Measurements from ENCODE around the gene S100A2. TPM values are rescaled to one million over a fixed set of nuclear protein-coding genes. Genes with fewer than 3 reads are reported as not detected.

Gene S100A2
- total RNA-seq, 1 donor from 2014 or later: 3.9 TPM

GRCh38 chr1:153546796-153547559 is 18.7 kb downstream of the S100A2 start:
- no peak for DNase-seq (ENCODE audit: extremely low read depth, low read depth, low spot score)

DNA sequence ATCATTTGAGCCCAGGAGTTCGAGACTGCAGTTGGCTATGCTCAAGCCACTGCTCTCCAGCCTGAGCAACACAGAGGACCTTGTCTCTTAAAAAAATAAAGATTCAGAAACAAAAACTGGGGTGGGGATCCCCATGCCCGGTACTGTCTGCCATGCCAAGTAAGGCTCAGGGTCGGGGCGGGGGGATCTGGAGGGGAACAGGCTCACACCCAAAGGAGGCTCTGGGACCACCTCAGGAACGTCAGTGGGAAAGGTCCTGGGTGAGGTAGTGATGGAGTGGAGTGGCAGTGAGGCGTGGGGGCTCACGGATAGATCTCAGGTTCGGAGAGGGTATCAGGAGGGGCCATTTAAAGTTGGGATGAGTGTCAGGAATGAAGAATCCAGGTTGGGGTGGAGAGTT is 19.3 kb downstream of the S100A2 start:
- DNase-seq (ENCODE audit: extremely low read depth, low read depth, low spot score): no peak

DNA sequence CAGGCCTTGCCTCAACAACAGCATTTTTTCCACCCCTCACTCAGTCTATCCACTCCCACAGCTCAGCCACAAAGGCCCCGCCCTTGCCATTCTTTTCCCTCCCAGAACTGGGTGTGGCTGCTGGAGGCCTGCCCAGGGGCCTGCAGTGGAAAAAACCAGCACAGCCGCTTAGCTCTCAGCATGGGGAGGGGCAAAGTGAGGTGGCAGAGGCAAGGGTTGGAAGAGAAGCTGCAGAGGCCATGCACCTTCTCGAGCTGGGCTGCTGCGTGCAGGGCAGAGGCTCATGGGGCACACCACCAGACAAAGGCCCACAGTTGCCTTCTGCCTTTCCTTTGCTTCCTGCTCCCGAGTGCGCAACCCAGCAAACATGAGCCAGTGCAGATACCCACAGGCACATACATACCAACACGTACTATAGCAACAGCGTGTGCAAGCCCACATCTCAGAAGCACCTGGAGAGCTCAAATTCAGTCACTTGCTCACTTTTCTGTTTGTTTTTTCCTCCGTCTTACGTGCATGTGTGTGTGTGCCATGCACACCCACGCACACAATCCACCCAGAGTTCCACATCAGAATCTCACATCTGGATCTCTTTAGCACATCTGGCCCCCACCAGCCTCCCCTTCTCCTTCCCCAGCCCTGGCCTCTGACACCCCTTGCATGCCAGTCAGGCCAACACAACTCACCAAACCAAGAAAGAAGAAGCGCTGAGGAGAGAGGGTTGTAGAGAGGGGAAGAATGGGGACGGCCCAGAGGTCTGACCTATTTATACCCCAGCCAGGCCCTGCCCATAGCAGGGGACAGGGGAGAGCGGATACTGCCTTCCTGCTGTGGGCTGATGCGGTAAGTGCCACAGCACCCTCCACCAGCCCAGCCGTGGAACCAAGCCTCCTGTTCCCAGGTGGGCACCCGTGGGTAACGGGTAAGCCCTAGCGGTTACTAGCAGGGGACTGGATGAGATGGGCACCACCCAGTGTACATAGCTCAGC is 20.3 kb downstream of the S100A2 start, which contains the start of gene S100A4:
Gene S100A4 (minus strand): TSS at position 740 of the 989 bp plus-strand sequence. CDS start 1,012 bp downstream, outside the sequence.
- no peak for DNase-seq (ENCODE audit: extremely low read depth, low read depth, low spot score)

DNA sequence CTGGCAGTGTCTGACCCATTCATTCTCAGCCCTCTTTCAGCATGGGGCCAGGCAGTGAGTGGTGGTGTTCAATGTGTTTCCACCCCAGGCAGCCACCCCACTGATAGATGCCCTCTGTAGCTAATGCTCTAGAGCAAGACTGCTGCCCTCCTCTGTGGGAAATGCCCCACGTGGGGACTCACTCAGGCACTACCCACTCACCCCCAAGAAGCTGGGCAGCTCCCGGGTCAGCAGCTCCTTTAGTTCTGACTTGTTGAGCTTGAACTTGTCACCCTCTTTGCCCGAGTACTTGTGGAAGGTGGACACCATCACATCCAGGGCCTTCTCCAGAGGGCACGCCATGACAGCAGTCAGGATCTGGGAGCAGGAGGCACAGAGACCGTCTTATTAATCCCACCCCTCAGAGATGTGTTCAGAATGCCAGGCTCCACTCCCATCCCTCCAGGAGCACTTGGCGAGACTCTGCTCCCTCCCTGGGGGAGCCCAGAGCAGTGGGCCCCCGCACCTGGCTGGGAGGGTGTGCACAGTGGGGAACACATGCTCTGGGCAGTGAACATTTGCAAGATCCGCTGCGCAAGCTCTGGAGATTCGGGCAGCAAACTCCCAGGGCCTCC is 21.1 kb downstream of the S100A2 start:
- no peak for DNase-seq (ENCODE audit: extremely low read depth, low read depth, low spot score)

DNA sequence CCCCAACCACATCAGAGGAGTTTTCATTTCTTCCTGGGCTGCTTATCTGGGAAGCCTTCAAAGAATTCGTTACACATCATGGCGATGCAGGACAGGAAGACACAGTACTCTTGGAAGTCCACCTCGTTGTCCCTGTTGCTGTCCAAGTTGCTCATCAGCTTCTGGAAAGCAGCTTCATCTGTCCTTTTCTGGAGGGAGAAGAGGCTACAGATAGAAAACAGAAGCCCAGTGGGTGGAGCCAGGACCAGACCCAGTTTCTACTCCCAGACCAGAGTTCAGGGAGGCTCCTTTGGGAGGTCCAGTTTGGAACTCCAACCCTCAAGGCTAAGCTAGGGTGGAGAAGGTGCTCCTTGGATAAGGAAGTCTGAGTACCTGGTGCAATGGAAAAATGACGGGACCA is 21.9 kb downstream of the S100A2 start:
- DNase-seq (ENCODE audit: extremely low read depth, low read depth, low spot score): no peak

- DNase-seq (ENCODE audit: extremely low read depth, low read depth, low spot score): no peak
These were observed 22.5 kb downstream of the S100A2 start for GRCh38 chr1:153542956-153543711.

- no peak for DNase-seq (ENCODE audit: extremely low read depth, low read depth, low spot score)
These were observed 23.7 kb downstream of the S100A2 start for GRCh38 chr1:153541641-153542590.

- DNase-seq (ENCODE audit: extremely low read depth, low read depth, low spot score): no peak
These were observed 25.0 kb downstream of the S100A2 start, which contains the start of gene S100A5 for GRCh38 chr1:153540394-153541361. S100A5 (minus strand) TSS chr1:153540934; CDS start chr1:153540191, 743 bp downstream.

DNA sequence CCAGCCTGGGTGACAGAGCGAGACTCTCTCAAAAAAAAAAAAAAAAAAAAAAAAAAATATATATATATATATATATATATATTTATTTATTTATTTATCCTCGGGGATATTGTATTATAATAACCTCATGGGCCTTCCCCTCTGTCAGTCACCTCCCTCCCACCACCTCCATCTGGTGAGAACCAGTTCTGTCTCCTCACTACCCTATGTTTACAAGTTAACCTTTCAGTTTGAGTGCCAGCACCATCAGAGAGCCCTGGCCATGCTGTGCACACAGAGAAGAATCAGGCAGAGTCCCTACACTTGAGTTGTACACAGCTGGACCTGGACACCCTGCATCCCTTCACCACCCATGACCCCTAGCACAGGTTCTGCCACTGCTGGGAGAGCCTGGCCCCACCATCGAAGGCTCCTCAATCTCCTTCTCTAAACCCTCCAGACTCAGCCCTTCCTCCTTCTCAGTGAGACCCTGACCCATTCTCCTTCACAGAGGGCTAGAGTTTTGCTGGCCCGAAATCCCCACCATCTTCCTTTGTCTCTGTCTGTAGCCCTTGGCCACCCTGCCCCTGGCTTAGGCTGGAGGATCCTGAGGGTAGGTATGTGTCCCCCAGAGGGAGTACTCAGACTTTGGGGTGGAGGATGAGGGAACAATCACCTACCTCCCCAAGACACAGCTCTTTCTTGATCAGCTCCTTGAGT is 26.1 kb downstream of the S100A2 start:
- no peak for DNase-seq (ENCODE audit: extremely low read depth, low read depth, low spot score)

- DNase-seq (ENCODE audit: extremely low read depth, low read depth, low spot score): no peak
These were observed 27.3 kb downstream of the S100A2 start for GRCh38 chr1:153538315-153538821.

GRCh38 chr1:153537376-153537730 is 28.3 kb downstream of the S100A2 start:
- DNase-seq (ENCODE audit: extremely low read depth, low read depth, low spot score): no peak

- no peak for DNase-seq (ENCODE audit: extremely low read depth, low read depth, low spot score)
These were observed 28.8 kb downstream of the S100A2 start for GRCh38 chr1:153536671-153537375.

GRCh38 chr1:153536012-153536670 is 29.5 kb downstream of the S100A2 start:
- DNase-seq (ENCODE audit: extremely low read depth, low read depth, low spot score): no peak

DNA sequence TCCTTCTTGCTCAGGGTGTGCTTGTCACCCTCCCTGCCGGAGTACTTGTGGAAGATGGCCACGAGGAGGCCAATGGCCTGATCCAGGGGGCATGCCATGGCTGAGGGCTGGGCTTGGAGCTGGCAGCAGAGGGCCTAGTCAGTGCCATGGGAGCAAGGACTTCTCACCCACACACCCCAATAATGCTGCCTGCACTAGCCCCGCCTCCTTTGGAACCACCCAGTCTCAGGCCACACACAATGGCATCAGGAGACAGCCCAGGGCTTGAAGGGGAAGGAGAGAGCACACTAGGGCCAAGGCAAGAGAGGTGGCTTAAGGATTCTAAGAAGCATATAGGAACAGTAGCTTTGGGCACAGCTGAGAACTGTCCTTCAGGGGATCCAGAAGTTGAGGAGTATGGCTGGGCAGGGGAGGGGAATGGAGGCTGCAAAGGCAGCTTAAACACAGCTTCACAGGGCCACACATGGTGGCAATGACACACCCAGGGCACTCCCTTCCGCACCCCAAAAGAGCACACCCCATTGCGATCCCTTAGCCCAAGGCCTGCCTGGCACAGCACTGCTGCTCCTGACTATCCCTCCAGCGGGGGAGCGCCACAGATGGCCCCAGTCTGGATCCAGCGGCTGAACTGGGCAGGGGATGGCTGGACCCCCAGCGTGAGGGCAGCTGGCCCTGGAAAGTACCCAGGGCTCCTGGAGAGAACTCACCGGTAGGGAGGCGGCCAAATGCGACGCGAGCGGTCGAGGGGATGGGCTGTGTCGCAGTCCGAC is 30.2 kb downstream of the S100A2 start, which contains the start of gene S100A6:
Gene S100A6 (minus strand): TSS at position 750 of the 770 bp plus-strand sequence. CDS start 652 bp downstream, at position 98.
- no peak for DNase-seq (ENCODE audit: extremely low read depth, low read depth, low spot score)

DNA sequence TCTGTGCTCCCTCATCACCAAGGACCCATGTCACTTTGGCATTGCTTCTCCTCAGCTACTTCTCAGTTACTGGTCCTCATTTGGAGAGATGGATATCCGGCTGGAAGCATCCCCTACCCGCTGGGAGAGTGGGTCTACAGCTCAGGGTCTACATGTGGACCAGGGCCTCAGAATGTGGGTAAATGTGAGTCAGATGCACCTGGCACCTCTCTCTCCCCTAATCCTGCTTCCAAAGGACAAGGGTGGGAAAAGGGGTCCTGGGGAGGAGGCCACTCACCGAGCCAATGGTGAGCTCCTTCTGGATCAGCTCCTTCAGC is 30.8 kb downstream of the S100A2 start:
- DNase-seq (ENCODE audit: extremely low read depth, low read depth, low spot score): no peak

Data from glomerular endothelial cell (primary cell).